Liver (tissue), 2 donors: ENCODE measurements around the gene BASP1.

Source experiments
- TF ChIP-seq, protein P1 (sequence below): fragments of 150-350 bp; IDR thresholded peaks from 2 replicates; pipeline ENCODE4 v1.5.1; 2017; ENCODE audit warnings: improper control_type of control experiment, low read depth, low read length; ENCODE audit not compliant: missing input control
- TF ChIP-seq, protein P2 (sequence below): IDR thresholded peaks from 2 replicates; pipeline ENCODE4 v1.6.1; 2016; ENCODE audit warnings: antibody characterized with exemption, mild to moderate bottlenecking
- donor health status: healthy.

DNA sequence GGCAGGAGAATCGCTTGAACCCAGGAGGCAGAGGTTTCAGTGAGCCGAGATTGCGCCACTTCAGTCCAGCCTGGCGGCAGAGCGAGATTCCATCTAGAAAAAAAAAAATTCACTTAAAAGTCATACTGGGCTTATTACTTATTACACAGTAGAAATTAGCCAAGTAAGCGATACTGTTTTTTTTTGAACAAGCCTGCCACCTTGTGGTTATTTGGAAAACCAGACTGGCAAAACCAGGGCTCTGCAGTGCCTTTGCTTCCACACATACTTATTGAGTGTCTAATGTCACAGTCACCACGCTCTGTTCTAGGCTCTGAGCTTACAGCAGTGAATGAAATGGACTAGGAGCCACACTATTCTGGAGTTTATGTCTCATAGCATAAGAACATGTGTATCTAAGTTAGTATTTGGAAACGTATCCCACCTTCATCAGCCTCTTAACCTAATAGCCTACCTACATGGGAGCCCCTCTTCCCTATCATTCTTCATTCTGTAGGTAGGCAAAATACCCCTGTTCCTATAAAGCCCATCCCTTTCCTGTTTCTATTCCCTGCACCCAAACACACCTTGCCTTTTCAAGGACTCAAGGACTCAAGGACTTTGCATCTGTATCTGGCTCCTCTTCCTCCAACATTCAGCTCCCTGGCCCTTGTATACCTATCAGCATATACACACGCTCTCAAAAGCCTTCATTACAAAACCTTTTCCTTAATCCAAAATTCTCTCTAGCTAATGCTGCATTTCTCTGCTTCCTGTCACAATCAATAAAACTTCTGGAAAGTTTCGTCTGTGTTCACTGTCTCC is 13.9 kb upstream of the BASP1 start:
- TF ChIP-seq, protein P1, sequence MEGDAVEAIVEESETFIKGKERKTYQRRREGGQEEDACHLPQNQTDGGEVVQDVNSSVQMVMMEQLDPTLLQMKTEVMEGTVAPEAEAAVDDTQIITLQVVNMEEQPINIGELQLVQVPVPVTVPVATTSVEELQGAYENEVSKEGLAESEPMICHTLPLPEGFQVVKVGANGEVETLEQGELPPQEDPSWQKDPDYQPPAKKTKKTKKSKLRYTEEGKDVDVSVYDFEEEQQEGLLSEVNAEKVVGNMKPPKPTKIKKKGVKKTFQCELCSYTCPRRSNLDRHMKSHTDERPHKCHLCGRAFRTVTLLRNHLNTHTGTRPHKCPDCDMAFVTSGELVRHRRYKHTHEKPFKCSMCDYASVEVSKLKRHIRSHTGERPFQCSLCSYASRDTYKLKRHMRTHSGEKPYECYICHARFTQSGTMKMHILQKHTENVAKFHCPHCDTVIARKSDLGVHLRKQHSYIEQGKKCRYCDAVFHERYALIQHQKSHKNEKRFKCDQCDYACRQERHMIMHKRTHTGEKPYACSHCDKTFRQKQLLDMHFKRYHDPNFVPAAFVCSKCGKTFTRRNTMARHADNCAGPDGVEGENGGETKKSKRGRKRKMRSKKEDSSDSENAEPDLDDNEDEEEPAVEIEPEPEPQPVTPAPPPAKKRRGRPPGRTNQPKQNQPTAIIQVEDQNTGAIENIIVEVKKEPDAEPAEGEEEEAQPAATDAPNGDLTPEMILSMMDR = peak; percentile 72
- TF ChIP-seq, protein P2, sequence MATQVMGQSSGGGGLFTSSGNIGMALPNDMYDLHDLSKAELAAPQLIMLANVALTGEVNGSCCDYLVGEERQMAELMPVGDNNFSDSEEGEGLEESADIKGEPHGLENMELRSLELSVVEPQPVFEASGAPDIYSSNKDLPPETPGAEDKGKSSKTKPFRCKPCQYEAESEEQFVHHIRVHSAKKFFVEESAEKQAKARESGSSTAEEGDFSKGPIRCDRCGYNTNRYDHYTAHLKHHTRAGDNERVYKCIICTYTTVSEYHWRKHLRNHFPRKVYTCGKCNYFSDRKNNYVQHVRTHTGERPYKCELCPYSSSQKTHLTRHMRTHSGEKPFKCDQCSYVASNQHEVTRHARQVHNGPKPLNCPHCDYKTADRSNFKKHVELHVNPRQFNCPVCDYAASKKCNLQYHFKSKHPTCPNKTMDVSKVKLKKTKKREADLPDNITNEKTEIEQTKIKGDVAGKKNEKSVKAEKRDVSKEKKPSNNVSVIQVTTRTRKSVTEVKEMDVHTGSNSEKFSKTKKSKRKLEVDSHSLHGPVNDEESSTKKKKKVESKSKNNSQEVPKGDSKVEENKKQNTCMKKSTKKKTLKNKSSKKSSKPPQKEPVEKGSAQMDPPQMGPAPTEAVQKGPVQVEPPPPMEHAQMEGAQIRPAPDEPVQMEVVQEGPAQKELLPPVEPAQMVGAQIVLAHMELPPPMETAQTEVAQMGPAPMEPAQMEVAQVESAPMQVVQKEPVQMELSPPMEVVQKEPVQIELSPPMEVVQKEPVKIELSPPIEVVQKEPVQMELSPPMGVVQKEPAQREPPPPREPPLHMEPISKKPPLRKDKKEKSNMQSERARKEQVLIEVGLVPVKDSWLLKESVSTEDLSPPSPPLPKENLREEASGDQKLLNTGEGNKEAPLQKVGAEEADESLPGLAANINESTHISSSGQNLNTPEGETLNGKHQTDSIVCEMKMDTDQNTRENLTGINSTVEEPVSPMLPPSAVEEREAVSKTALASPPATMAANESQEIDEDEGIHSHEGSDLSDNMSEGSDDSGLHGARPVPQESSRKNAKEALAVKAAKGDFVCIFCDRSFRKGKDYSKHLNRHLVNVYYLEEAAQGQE = no peak
